Measurements from ENCODE around the gene ADAM15.

- TF ChIP-seq CTCF (conservative IDR thresholded peaks at IDR 0.05) (no peak), EZH2 (IDR thresholded peaks at IDR 0.05; ENCODE audit: low read depth) (no peak)
These were observed 54.5 kb downstream of the ADAM15 start for GRCh38 chr1:155105604-155106011.

All from PC-9 (cell line).